ENCODE data around the gene PTPN12.
"Not testable (repeated sequence)": the region's sequence is repeated elsewhere in the genome, so short reads cannot be mapped to it uniquely, and the experiment has no call there.

PTPN12 gene

DNA sequence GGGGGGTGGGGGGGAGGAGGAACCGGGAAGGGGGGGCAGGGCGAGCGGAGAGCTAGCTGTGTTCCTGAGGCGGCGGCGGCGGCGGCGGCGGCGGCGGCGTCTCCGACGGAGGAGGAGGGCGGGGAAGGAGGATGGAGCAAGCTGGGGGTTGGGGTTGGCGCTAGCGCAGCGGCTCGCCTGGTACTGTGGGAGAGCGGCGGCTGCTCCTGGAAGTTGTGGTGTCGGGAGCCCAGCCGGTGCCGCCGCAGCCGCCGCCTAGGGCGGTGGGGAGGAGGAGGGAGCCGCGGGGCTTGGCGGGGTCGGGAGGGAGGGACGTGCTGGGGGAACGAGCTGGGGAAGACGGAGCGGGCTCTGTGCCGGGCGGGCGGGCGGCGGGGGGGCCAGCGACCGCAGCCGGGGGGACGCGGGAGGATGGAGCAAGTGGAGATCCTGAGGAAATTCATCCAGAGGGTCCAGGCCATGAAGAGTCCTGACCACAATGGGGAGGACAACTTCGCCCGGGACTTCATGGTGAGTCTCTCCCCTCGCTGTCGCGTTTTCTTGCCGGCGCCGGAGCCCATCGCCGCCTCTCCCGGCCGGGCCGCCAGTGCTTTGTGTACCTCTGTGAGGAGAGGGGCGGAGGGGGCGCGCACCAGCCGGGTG, at the start of gene PTPN12:
Gene PTPN12 (plus strand): TSS at position 160 of the 642 bp plus-strand sequence. CDS start 252 bp downstream, at position 412.
- DNase-seq (ENCODE audit: insufficient read length, low spot score), result no peak
- TF ChIP-seq POLR2A (IDR thresholded peaks at IDR 0.05; ENCODE audit: low read depth, low read length), result peak; percentile 49
- no peak for FAIRE-seq

- FAIRE-seq, result no peak
- DNase-seq (ENCODE audit: insufficient read length, low spot score), result no peak
- no peak for TF ChIP-seq POLR2A (IDR thresholded peaks at IDR 0.05; ENCODE audit: low read depth, low read length)
These were observed 48.1 kb upstream of the PTPN12 start for GRCh38 chr7:77488986-77489385.

- DNase-seq (ENCODE audit: insufficient read length, low spot score), result no peak
- no peak for FAIRE-seq
- TF ChIP-seq POLR2A (IDR thresholded peaks at IDR 0.05; ENCODE audit: low read depth, low read length), result no peak
These were observed 40.0 kb upstream of the PTPN12 start for GRCh38 chr7:77497079-77497478.

- FAIRE-seq (no peak), DNase-seq (ENCODE audit: insufficient read length, low spot score) (no peak)
- TF ChIP-seq POLR2A (IDR thresholded peaks at IDR 0.05; ENCODE audit: low read depth, low read length), result no peak
These were observed 38.3 kb upstream of the PTPN12 start for GRCh38 chr7:77498659-77499379.

DNA sequence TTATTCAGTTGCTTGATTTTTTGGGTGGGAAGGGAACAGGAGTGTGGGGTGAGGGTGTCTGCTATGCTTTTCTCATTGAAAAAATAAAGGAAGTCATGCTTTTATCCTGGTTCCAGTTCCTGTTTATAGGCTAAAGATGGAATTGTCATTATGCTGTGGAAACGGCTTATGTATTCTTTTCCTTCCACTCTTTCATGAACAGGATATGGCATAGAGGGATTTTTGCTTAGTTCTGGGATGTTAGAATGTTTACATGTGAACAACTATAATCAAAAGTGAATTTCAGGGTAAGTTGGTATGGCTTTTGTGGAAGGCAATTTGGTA, 35.9 kb upstream of the PTPN12 start:
- DNase-seq (ENCODE audit: insufficient read length, low spot score) (no peak), FAIRE-seq (no peak)
- no peak for TF ChIP-seq POLR2A (IDR thresholded peaks at IDR 0.05; ENCODE audit: low read depth, low read length)

DNA sequence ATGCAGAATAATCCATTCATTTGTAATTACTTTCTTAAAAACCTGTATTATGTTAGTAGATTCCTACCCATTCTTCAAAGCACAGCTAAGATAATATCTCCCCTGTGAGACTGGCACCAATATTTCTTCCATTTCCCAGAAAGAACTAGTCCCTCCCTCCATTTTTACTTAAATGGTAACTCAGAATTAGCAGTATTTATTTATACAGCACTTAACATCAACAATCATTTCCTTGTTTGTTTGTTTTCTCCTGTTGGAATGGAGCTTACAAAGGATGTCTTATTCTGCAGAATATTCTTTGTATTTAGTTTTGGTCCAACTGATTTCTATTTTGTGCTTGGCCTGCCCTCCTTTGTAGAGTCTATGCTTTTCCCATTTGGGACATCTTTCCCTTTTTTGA, 32.1 kb upstream of the PTPN12 start:
- DNase-seq (ENCODE audit: insufficient read length, low spot score) (no peak), FAIRE-seq (no peak)
- TF ChIP-seq POLR2A (IDR thresholded peaks at IDR 0.05; ENCODE audit: low read depth, low read length), result no peak

DNA sequence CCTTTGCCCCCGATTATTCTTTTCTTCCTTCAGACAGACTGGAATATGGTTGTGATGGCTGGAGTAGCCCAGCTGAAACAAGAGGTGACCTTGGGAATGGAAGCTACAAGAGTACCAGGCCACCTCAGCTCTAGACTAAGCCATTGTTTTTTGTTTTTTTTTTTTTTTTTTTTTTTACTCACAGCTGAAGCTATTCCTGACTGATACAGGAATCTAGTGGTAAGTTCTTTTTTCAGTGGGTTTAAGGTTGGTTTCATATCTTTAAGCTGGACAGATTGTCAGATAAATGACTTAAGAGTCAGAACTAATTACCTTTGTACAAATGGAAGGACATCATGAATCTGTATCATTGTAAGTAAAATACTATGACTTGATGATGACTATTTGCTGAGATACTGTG, 30.2 kb upstream of the PTPN12 start:
- FAIRE-seq (no peak), DNase-seq (ENCODE audit: insufficient read length, low spot score) (no peak)
- no peak for TF ChIP-seq POLR2A (IDR thresholded peaks at IDR 0.05; ENCODE audit: low read depth, low read length)

DNA sequence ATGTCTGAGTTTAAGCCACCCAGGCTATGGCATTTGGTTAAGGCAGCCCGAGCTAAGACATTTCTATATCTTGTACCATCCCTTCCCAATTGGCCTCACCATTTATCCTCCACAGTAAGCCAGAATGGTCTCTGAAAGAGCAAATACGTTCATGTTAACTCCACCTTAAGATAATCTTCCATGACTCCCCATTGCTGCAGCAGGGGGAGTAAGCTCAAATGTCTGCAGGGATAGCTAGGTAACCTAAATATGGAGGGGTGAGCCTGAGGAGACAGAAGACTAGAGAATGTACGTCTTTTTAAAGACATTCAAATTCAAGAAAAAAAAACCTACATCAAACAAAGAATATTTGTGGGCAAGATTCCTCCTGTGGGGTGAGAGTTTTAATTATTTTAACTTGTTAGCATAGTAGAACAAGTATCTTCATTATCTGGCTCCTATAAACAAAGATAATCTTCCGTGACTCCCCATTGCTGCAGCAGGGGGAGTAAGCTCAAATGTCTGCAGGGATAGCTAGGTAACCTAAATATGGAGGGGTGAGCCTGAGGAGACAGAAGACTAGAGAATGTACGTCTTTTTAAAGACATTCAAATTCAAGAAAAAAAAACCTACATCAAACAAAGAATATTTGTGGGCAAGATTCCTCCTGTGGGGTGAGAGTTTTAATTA, 24.0 kb upstream of the PTPN12 start:
- not testable (repeated sequence) for DNase-seq (ENCODE audit: insufficient read length, low spot score)
- FAIRE-seq, result peak; percentile 94

- FAIRE-seq (no peak), DNase-seq (ENCODE audit: insufficient read length, low spot score) (no peak)
- no peak for TF ChIP-seq POLR2A (IDR thresholded peaks at IDR 0.05; ENCODE audit: low read depth, low read length)
These were observed 21.0 kb upstream of the PTPN12 start for GRCh38 chr7:77516085-77516484.

DNA sequence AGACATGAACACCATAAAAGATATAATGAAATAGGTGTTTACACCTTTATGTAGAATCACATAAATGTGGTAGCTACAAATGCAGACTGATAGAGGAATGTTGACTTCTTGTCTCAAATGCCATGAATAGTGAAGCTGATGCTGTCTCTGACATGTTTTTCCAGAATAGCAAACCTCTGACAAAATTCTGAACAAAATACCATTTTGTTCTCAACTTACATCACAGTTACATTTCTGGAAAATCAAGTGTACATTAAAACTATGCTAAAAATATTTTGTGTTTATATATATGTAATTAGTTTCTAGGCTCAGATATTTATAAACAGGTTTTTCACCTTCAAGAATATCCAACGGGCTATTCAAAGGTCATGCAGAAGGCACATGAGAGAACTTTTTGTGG, 16.8 kb upstream of the PTPN12 start:
- no peak for TF ChIP-seq POLR2A (IDR thresholded peaks at IDR 0.05; ENCODE audit: low read depth, low read length)
- DNase-seq (ENCODE audit: insufficient read length, low spot score) (no peak), FAIRE-seq (no peak)

- not testable (repeated sequence) for DNase-seq (ENCODE audit: insufficient read length, low spot score); FAIRE-seq
These were observed 15.6 kb upstream of the PTPN12 start for GRCh38 chr7:77521537-77521936.

GRCh38 chr7:77524731-77525130, 12.4 kb upstream of the PTPN12 start:
- no peak for FAIRE-seq

GRCh38 chr7:77525231-77525630, 11.9 kb upstream of the PTPN12 start:
- TF ChIP-seq POLR2A (IDR thresholded peaks at IDR 0.05; ENCODE audit: low read depth, low read length), result no peak
- FAIRE-seq, result no peak
- DNase-seq (ENCODE audit: insufficient read length, low spot score), result no peak

More at GRCh38 chr7:77524731-77525130, 12.4 kb upstream of the PTPN12 start:
- no peak for DNase-seq (ENCODE audit: insufficient read length, low spot score)
- no peak for TF ChIP-seq POLR2A (IDR thresholded peaks at IDR 0.05; ENCODE audit: low read depth, low read length)

GRCh38 chr7:77528368-77528767, 8.7 kb upstream of the PTPN12 start:
- no peak for DNase-seq (ENCODE audit: insufficient read length, low spot score)
- FAIRE-seq, result no peak
- no peak for TF ChIP-seq POLR2A (IDR thresholded peaks at IDR 0.05; ENCODE audit: low read depth, low read length)

GRCh38 chr7:77529279-77529678, 7.8 kb upstream of the PTPN12 start:
- FAIRE-seq (no peak), DNase-seq (ENCODE audit: insufficient read length, low spot score) (no peak)
- TF ChIP-seq POLR2A (IDR thresholded peaks at IDR 0.05; ENCODE audit: low read depth, low read length), result no peak
